Frontal cortex (tissue), 4 donors: ENCODE data around the gene ECE1. TPM values are rescaled to one million over a fixed set of nuclear protein-coding genes. Genes with fewer than 3 reads are reported as not detected.
"Not testable (repeated sequence)": the region's sequence is repeated elsewhere in the genome, so short reads cannot be mapped to it uniquely, and the experiment has no call there.

ENCODE experiments used
- DNase-seq, 2 donors: peaks; one replicate each; pipeline ENCODE4 v3.0.0; 2012; ENCODE audit warnings: low spot score in 2 of 2
- FAIRE-seq: peaks from 2 replicates; lab custom pipeline; 2012; peaks lifted over from hg19 to GRCh38; lab: Jason Lieb, UNC
- total RNA-seq: library from RNA; depleted of rRNA; stranded (reverse); fragments of >200 nt; gene quantifications from one replicate; pipeline ENCODE4 v1.2.3, GENCODE V29; 2014
- donor health status: control.
- donor health status: control.
- donor health status: control.

ECE1 gene
- total RNA-seq, 1 donor from 2014 or later = 8.2 TPM

GRCh38 chr1:21239221-21239620 is 51.0 kb downstream of the ECE1 start:
- no peak for DNase-seq
- no peak for FAIRE-seq

- DNase-seq = no peak
- FAIRE-seq = no peak
Measured at GRCh38 chr1:21238141-21238800, 52.0 kb downstream of the ECE1 start.

- DNase-seq = no peak
- no peak for FAIRE-seq
Measured at GRCh38 chr1:21237446-21238088, 52.7 kb downstream of the ECE1 start.

GRCh38 chr1:21236178-21236577 is 54.1 kb downstream of the ECE1 start:
- DNase-seq = no peak
- no peak for FAIRE-seq

GRCh38 chr1:21234779-21235178 is 55.5 kb downstream of the ECE1 start:
- DNase-seq = no peak
- no peak for FAIRE-seq

GRCh38 chr1:21233490-21233889 is 56.8 kb downstream of the ECE1 start:
- DNase-seq (no peak), FAIRE-seq (no peak)

GRCh38 chr1:21232044-21232443 is 58.2 kb downstream of the ECE1 start:
- DNase-seq (peak; percentile 46 to 69), FAIRE-seq (peak; percentile 28)

- FAIRE-seq (no peak), DNase-seq (no peak)
Measured at GRCh38 chr1:21229246-21230000, 60.8 kb downstream of the ECE1 start.

- not testable (repeated sequence) for FAIRE-seq, DNase-seq
Measured at GRCh38 chr1:21228224-21228623, 62.0 kb downstream of the ECE1 start.

- no peak for FAIRE-seq
Measured at GRCh38 chr1:21225065-21225464, 65.2 kb downstream of the ECE1 start.

GRCh38 chr1:21220815-21221214 is 69.4 kb downstream of the ECE1 start:
- no peak for FAIRE-seq
- peak in 1 of 2 donors; percentile 42 for DNase-seq

More at GRCh38 chr1:21225065-21225464, 65.2 kb downstream of the ECE1 start:
- DNase-seq = no peak

- FAIRE-seq = no peak
- DNase-seq = no peak
Measured at GRCh38 chr1:21219674-21220073, 70.6 kb downstream of the ECE1 start.

- DNase-seq (no peak), FAIRE-seq (no peak)
Measured at GRCh38 chr1:21217812-21218596, 72.3 kb downstream of the ECE1 start.

GRCh38 chr1:21216835-21217811 is 73.1 kb downstream of the ECE1 start:
- no peak for DNase-seq
- FAIRE-seq = no peak

GRCh38 chr1:21212126-21212525 is 78.1 kb downstream of the ECE1 start:
- FAIRE-seq (no peak), DNase-seq (no peak)

GRCh38 chr1:21208137-21208700 is 82.0 kb downstream of the ECE1 start:
- not testable (repeated sequence) for FAIRE-seq, DNase-seq

- DNase-seq = no peak
- FAIRE-seq = no peak
Measured at GRCh38 chr1:21206117-21206516, 84.1 kb downstream of the ECE1 start.

GRCh38 chr1:21205416-21205815 is 84.8 kb downstream of the ECE1 start:
- FAIRE-seq (no peak), DNase-seq (no peak)

- FAIRE-seq (no peak), DNase-seq (no peak)
Measured at GRCh38 chr1:21201650-21202049, 88.6 kb downstream of the ECE1 start.
